Measurements from ENCODE around the gene NINJ2.

The NINJ2 gene

GRCh38 chr12:674272-674781, 11.1 kb upstream of the NINJ2 start:
- in situ Hi-C loops (cut with MboI; ENCODE audit: low sequenced_read_pairs): no loop called here

- in situ Hi-C loops (cut with MboI; ENCODE audit: low sequenced_read_pairs): no loop called here
Observed at GRCh38 chr12:673849-674248, 10.6 kb upstream of the NINJ2 start.

GRCh38 chr12:669576-669945, 6.3 kb upstream of the NINJ2 start:
- in situ Hi-C loops (cut with MboI; ENCODE audit: low sequenced_read_pairs): no loop called here

GRCh38 chr12:668090-668481, 4.8 kb upstream of the NINJ2 start:
- in situ Hi-C loops (cut with MboI; ENCODE audit: low sequenced_read_pairs): no loop called here

GRCh38 chr12:666766-667308, 3.6 kb upstream of the NINJ2 start:
- in situ Hi-C loops (cut with MboI; ENCODE audit: low sequenced_read_pairs): no loop called here

GRCh38 chr12:666066-666465, 2.8 kb upstream of the NINJ2 start:
- in situ Hi-C loops (cut with MboI; ENCODE audit: low sequenced_read_pairs): no loop called here

GRCh38 chr12:664779-665092, 1.5 kb upstream of the NINJ2 start:
- in situ Hi-C loops (cut with MboI; ENCODE audit: low sequenced_read_pairs): no loop called here

GRCh38 chr12:664075-664778, 982 bp upstream of the NINJ2 start:
- in situ Hi-C loops (cut with MboI; ENCODE audit: low sequenced_read_pairs): no loop called here

- in situ Hi-C loops (cut with MboI; ENCODE audit: low sequenced_read_pairs): no loop called here
Observed at GRCh38 chr12:662566-663292, 516 bp downstream of the NINJ2 start.

GRCh38 chr12:661720-662486, 1.3 kb downstream of the NINJ2 start:
- in situ Hi-C loops (cut with MboI; ENCODE audit: low sequenced_read_pairs): no loop called here

GRCh38 chr12:659090-659683, 4.1 kb downstream of the NINJ2 start:
- in situ Hi-C loops (cut with MboI; ENCODE audit: low sequenced_read_pairs): no loop called here

- in situ Hi-C loops (cut with MboI; ENCODE audit: low sequenced_read_pairs): no loop called here
Observed at GRCh38 chr12:650983-651382, 12.3 kb downstream of the NINJ2 start.

- in situ Hi-C loops (cut with MboI; ENCODE audit: low sequenced_read_pairs): no loop called here
Observed at GRCh38 chr12:647385-648085, 15.7 kb downstream of the NINJ2 start.

GRCh38 chr12:646442-647384, 16.5 kb downstream of the NINJ2 start:
- in situ Hi-C loops (cut with MboI; ENCODE audit: low sequenced_read_pairs): no loop called here

- in situ Hi-C loops (cut with MboI; ENCODE audit: low sequenced_read_pairs): no loop called here
Observed at GRCh38 chr12:645563-646071, 17.6 kb downstream of the NINJ2 start.

- in situ Hi-C loops (cut with MboI; ENCODE audit: low sequenced_read_pairs): no loop called here
Observed at GRCh38 chr12:644818-645552, 18.3 kb downstream of the NINJ2 start.

GRCh38 chr12:644303-644639, 19.0 kb downstream of the NINJ2 start:
- in situ Hi-C loops (cut with MboI; ENCODE audit: low sequenced_read_pairs): no loop called here

GRCh38 chr12:643475-644302, 19.6 kb downstream of the NINJ2 start:
- in situ Hi-C loops (cut with MboI; ENCODE audit: low sequenced_read_pairs): no loop called here
